ENCODE results near the gene SLC22A5. TPM values are rescaled to one million over a fixed set of nuclear protein-coding genes. Genes with fewer than 3 reads are reported as not detected.
A peak's percentile ranks its signal among the peaks of the same experiment; 100 is the strongest.

The SLC22A5 gene
- total and polyA plus RNA-seq, 2 donors (not counting 3 experiments of a cell fraction or from before 2014, with no cell fraction given): 3.6 to 9.3 TPM

GRCh38 chr5:132386644-132387286, 17.3 kb downstream of the SLC22A5 start:
- H3K4me2 ChIP-seq (ENCODE audit: insufficient read depth, low read length): no peak overlapping the region
- no peaks in the 10 kb centered on the region for H4K20me1 ChIP-seq (replicated peaks; ENCODE audit: control insufficient read depth, extremely low read depth, insufficient read depth, low read length)
- H3K9me1 ChIP-seq (replicated peaks; ENCODE audit: control insufficient read depth, extremely low read depth, insufficient read depth, low read length): no peaks in the 10 kb centered on the region
- H3K79me2 ChIP-seq (ENCODE audit: control insufficient read depth, insufficient read depth, low read length): no peaks in the 10 kb centered on the region
- peak overlapping the region; percentile 83 for H2AFZ ChIP-seq (ENCODE audit: low read depth, low read length)
- POLR2A ChIA-PET: interaction anchor here (1.7 to 2.6 kb wide), 2 partner anchors 103 to 111 kb away, joined by 4 to 14 read pairs; partner anchors contain the start of gene IRF1
- intact Hi-C loops (cut with micrococcal nuclease) (loop anchor here (1.0 to 10.0 kb wide), 12 partner anchors 33 to 858 kb away; partner anchors contain the start of genes GDF9, HSPA4, IL13 and UQCRQ), dilution Hi-C loops (cut with MboI; ENCODE audit: extremely low pct_ligation_motif_present, low sequenced_read_pairs) (no loop called here)
- no peak overlapping the region for H3K9ac ChIP-seq (replicated peaks; ENCODE audit: extremely low read depth, insufficient read depth, low read length)
- no peak for TF ChIP-seq MYC (IDR thresholded peaks at IDR 0.05; ENCODE audit: low read depth, low read length)
- peak; percentile 18 for TF ChIP-seq POLR2AphosphoS5 (IDR thresholded peaks at IDR 0.05; ENCODE audit: insufficient read depth, low read depth, low read length)
- TF ChIP-seq CTCF (IDR thresholded peaks at IDR 0.05; ENCODE audit: extremely low read depth in 1 of 2, insufficient read depth in 1 of 2, low read depth in 1 of 2, low read length in 2 of 2): peak; percentile 80 to 90
- TF ChIP-seq POLR2A (IDR thresholded peaks at IDR 0.05; ENCODE audit: low read depth, low read length): no peak
- TF ChIP-seq FOS (IDR thresholded peaks at IDR 0.05; ENCODE audit: borderline replicate concordance, insufficient read depth, low read length): no peak
- CTCF ChIA-PET: interaction anchor here (0.7 to 5.9 kb wide), 26 partner anchors 19 to 900 kb away, joined by 3 to 220 read pairs (median 5); partner anchors contain the start of genes IRF1 and SLC22A4
- H3K27ac ChIP-seq (ENCODE audit: insufficient read depth, low read depth, low read length): peak overlapping the region; percentile 99
- BruUV-seq (replicated peaks): no TSS peak
- FAIRE-seq: peak; percentile 95
- H3K9me3 ChIP-seq (replicated peaks; ENCODE audit: control insufficient read depth, insufficient read depth, low read length): no peaks in the 10 kb centered on the region
- peak; percentile 77 for DNase-seq (ENCODE audit: low read depth, low spot score)
- peaks cover 48% of the 10 kb centered on the region for H3K4me1 ChIP-seq (ENCODE audit: control insufficient read depth, extremely low read depth, insufficient read depth, low read length)
- H3K4me3 ChIP-seq (replicated peaks in 1 of 3; ENCODE audit: insufficient read depth in 1 of 3, low read depth in 1 of 3, low read length in 3 of 3): no peak overlapping the region
- H3K36me3 ChIP-seq (ENCODE audit: control insufficient read depth in 2 of 2, extremely low read depth in 1 of 2, insufficient read depth in 2 of 2, low read length in 2 of 2): no peaks in the 10 kb centered on the region
- H3K27me3 ChIP-seq (ENCODE audit: control insufficient read depth in 2 of 2, insufficient read depth in 2 of 2, low read length in 2 of 2): no peaks in the 10 kb centered on the region
